NCI-H345 treated with DMSO at 0.1 percent for 48 hours (cell line): ENCODE data around the gene FCRL2.
"Not testable (repeated sequence)": the region's sequence is repeated elsewhere in the genome, so short reads cannot be mapped to it uniquely, and the experiment has no call there.

Experiments
- DNase-seq: peaks from one replicate; lab custom pipeline; 2025; ENCODE audit not compliant: unreplicated experiment; lab: John Stamatoyannopoulos, UW

Gene FCRL2

GRCh38 chr1:157753611-157754010, 23.3 kb downstream of the FCRL2 start:
- no peak for DNase-seq

- no peak for DNase-seq
Observed at GRCh38 chr1:157751283-157751682, 25.6 kb downstream of the FCRL2 start.

GRCh38 chr1:157748262-157748817, 28.6 kb downstream of the FCRL2 start:
- DNase-seq = no peak

GRCh38 chr1:157739229-157739901, 37.6 kb downstream of the FCRL2 start:
- DNase-seq = no peak

- DNase-seq = not testable (repeated sequence)
Observed at GRCh38 chr1:157735991-157736390, 40.9 kb downstream of the FCRL2 start.

GRCh38 chr1:157734321-157734720, 42.6 kb downstream of the FCRL2 start:
- DNase-seq = no peak

- DNase-seq = no peak
Observed at GRCh38 chr1:157732755-157733154, 44.2 kb downstream of the FCRL2 start.

- no peak for DNase-seq
Observed at GRCh38 chr1:157725221-157725577, 51.7 kb downstream of the FCRL2 start.

GRCh38 chr1:157724537-157725220, 52.3 kb downstream of the FCRL2 start:
- no peak for DNase-seq

GRCh38 chr1:157723157-157723556, 53.8 kb downstream of the FCRL2 start:
- no peak for DNase-seq

- no peak for DNase-seq
Observed at GRCh38 chr1:157721985-157722384, 54.9 kb downstream of the FCRL2 start.

GRCh38 chr1:157715736-157716135, 61.2 kb downstream of the FCRL2 start:
- no peak for DNase-seq

GRCh38 chr1:157711802-157712201, 65.1 kb downstream of the FCRL2 start:
- no peak for DNase-seq

GRCh38 chr1:157704878-157705277, 72.1 kb downstream of the FCRL2 start:
- DNase-seq = no peak

GRCh38 chr1:157703981-157704380, 73.0 kb downstream of the FCRL2 start:
- no peak for DNase-seq

GRCh38 chr1:157702308-157702825, 74.6 kb downstream of the FCRL2 start:
- no peak for DNase-seq

GRCh38 chr1:157700732-157701131, 76.2 kb downstream of the FCRL2 start, which contains the start of gene FCRL3:
TSS of gene FCRL3 (minus strand) at chr1:157700769. CDS start at chr1:157700489, 280 bp downstream.
- DNase-seq = no peak

GRCh38 chr1:157700305-157700704, 76.6 kb downstream of the FCRL2 start:
- DNase-seq = no peak

GRCh38 chr1:157697781-157698569, 79.0 kb downstream of the FCRL2 start:
- DNase-seq = no peak

- DNase-seq = no peak
Observed at GRCh38 chr1:157696966-157697628, 79.8 kb downstream of the FCRL2 start.
